Bronchial epithelial cell (primary cell): Measurements from ENCODE around the gene PRKG1. TPM values are rescaled to one million over a fixed set of nuclear protein-coding genes. Genes with fewer than 3 reads are reported as not detected.

Experiments used
- DNase-seq: peaks from one replicate; pipeline ENCODE4 v3.0.0-alpha.2; 2010; ENCODE audit warnings: low read depth
- FAIRE-seq: peaks from 2 replicates; lab custom pipeline; 2011; peaks lifted over from hg19 to GRCh38; lab: Jason Lieb, UNC
- H3K27me3 ChIP-seq: 2 replicates; pipeline ENCODE4 v1.5.1; 2011; ENCODE audit warnings: low read length; ENCODE audit not compliant: control insufficient read depth, insufficient read depth
- H3K36me3 ChIP-seq: 2 replicates; pipeline ENCODE4 v1.5.1; 2011; ENCODE audit warnings: low read length; ENCODE audit not compliant: control insufficient read depth, insufficient read depth
- H3K4me3 ChIP-seq: 2 replicates; pipeline ENCODE4 v1.5.1; 2011; ENCODE audit warnings: mild to moderate bottlenecking, low read depth, low read length, control low read depth
- total RNA-seq: library from RNA; depleted of rRNA; stranded (reverse); fragments of >200 nt; gene quantifications from 2 replicates; pipeline ENCODE4 v1.2.1, GENCODE V29; 2014
- TF ChIP-seq, protein P1 (sequence below): IDR thresholded peaks from 2 replicates; pipeline ENCODE4 v1.5.1; 2011; ENCODE audit warnings: mild to moderate bottlenecking, moderate library complexity, low read length, control low read depth, inconsistent platforms; ENCODE audit not compliant: insufficient read depth, severe bottlenecking

Gene PRKG1
- total RNA-seq, 1 donor from 2014 or later = 0.26 TPM

DNA sequence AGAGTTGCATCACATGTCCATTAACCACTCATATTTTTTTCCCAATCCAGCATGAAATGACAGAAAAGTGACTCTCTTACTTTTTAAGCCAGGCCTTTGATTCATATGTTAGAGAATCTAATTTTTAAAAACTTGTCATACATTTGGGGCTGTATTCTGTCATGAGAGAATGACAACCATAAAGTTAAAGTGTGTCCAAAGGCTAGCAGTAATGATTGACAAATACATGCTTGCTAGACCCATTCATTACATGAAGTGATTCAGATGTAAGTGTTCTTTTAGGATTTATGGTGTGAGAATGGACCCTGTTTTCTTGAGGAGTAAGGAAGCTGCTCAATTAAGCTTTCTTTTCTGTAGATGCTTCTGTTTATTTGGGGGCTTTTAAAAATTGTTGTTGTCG is 549.7 kb downstream of the PRKG1 start:
- Histone ChIP-seq H3K4me3 (no peak overlapping the region), H3K27me3 (no peaks in the 10 kb centered on the region), H3K36me3 (no peaks in the 10 kb centered on the region)
- FAIRE-seq = no peak
- no peak for DNase-seq
- TF ChIP-seq, protein P1, sequence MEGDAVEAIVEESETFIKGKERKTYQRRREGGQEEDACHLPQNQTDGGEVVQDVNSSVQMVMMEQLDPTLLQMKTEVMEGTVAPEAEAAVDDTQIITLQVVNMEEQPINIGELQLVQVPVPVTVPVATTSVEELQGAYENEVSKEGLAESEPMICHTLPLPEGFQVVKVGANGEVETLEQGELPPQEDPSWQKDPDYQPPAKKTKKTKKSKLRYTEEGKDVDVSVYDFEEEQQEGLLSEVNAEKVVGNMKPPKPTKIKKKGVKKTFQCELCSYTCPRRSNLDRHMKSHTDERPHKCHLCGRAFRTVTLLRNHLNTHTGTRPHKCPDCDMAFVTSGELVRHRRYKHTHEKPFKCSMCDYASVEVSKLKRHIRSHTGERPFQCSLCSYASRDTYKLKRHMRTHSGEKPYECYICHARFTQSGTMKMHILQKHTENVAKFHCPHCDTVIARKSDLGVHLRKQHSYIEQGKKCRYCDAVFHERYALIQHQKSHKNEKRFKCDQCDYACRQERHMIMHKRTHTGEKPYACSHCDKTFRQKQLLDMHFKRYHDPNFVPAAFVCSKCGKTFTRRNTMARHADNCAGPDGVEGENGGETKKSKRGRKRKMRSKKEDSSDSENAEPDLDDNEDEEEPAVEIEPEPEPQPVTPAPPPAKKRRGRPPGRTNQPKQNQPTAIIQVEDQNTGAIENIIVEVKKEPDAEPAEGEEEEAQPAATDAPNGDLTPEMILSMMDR = no peak

DNA sequence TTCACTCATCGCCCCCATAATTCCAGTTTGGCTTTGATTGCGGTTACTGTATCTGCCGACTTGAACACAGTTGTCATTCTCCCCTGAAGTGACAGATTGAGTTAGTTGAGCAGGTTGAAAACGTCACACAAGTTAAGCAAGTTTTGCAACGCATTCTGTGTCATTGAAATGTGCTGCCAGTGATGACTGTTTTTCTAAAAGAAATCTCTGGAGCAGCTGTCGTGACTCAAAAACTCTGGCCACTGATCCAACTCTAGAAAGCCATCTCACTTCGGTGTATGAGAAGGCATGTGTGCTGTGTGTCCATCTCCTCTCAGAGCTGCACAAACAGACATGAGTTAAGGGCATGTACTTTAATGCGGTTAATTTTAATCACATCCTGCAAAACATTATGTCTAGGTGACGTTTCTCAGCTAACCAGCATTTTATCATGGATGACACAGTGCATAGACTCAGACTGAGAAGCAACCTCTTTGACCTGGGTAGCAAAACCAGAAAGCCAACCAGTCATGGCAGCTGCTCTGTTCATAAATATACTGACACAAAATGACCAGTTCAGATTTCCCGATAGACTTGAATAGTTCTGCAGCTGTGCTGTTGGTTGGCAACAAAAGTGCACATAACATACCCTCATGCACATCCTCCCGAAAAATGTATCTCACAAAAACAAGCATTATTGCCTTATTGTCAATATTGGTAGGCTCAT is 555.8 kb downstream of the PRKG1 start:
- H3K4me3 ChIP-seq = no peak overlapping the region
- no peak for FAIRE-seq
- no peak for DNase-seq
- no peaks in the 10 kb centered on the region for H3K36me3 ChIP-seq
- TF ChIP-seq, protein P1 = no peak
- H3K27me3 ChIP-seq = no peaks in the 10 kb centered on the region

DNA sequence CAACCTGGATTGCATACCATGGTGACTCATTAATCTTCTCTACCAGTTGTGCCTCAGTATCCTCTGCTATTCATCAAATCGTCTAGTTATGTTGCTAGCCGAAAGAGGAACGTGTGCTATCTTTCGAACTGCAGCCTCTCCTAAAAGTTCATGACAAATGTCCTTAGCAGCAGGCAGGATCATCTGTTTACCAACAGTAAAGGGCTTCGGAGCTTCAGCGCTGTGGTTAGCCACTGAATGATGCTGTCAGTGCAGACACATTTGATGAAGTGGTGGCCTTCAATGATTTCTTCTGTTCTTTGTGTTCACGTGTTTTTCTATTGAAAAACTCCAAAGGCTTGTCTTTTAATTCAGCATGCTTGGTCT is 556.3 kb downstream of the PRKG1 start:
- TF ChIP-seq, protein P1 = no peak
- Histone ChIP-seq H3K27me3 (no peaks in the 10 kb centered on the region), H3K4me3 (no peak overlapping the region), H3K36me3 (no peaks in the 10 kb centered on the region)
- no peak for DNase-seq
- no peak for FAIRE-seq

DNA sequence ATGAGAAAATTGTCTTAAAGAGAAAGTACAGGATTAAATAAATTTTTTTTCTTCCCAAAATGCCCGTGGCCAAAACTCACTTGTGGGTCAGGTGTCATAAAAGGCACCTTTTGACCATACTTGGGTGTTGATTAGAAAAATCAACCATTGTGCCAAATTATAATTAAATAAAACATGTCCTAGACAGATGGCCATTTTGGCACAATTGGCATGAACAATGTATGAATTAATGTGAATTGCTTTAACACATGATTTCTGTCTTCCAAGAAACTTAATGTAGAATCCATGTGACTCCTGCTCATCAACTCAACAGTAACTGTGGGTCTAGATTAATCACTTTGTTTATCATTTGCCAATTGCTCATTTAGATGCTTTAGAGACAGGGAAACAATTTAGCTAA is 561.1 kb downstream of the PRKG1 start:
- H3K36me3 ChIP-seq = no peaks in the 10 kb centered on the region
- DNase-seq (no peak), FAIRE-seq (no peak)
- no peak overlapping the region for H3K4me3 ChIP-seq
- no peaks in the 10 kb centered on the region for H3K27me3 ChIP-seq
- TF ChIP-seq, protein P1 = no peak

DNA sequence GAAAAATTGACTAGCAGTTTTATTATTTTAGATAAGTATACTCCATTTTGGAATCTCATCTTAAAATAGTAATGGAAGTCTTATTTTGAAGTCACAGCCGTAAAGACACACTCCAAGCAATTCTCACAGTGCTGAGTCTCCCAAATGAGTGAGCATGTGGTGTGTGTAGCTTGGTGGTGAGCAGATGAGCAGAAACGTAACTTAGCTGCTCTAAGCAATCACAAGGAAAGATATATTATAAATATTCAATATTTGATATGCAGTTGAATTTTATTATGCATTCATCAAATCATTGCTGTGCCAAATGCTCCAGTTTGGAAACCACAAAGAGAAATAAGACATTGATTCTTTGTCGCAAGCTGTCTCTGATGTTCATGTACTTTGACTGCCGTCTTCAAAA is 563.9 kb downstream of the PRKG1 start:
- Histone ChIP-seq H3K4me3 (no peak overlapping the region), H3K36me3 (no peaks in the 10 kb centered on the region), H3K27me3 (no peaks in the 10 kb centered on the region)
- DNase-seq (no peak), FAIRE-seq (no peak)
- TF ChIP-seq, protein P1 = no peak

DNA sequence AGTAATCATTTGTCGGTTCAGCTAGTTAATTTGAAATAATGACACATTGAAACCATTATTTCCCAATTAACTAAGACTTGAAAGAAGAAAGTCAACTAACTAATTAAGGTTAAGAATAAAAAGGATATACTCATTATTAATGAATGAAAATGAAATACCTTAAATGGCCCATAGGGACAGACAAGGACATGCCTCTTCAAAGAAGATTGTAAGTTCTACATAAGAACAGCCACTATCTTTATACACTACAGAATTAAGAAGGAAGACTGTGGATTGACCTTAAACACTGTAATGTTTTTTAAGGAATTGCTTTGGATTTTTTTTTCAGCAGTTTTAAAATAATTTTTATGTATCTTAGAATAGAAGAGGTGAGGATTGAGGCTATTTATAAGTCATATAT is 564.5 kb downstream of the PRKG1 start:
- Histone ChIP-seq H3K36me3 (no peaks in the 10 kb centered on the region), H3K4me3 (no peak overlapping the region), H3K27me3 (no peaks in the 10 kb centered on the region)
- TF ChIP-seq, protein P1 = no peak
- no peak for DNase-seq
- FAIRE-seq = no peak
